ENCODE data around the gene PCSK4.

The PCSK4 gene

DNA sequence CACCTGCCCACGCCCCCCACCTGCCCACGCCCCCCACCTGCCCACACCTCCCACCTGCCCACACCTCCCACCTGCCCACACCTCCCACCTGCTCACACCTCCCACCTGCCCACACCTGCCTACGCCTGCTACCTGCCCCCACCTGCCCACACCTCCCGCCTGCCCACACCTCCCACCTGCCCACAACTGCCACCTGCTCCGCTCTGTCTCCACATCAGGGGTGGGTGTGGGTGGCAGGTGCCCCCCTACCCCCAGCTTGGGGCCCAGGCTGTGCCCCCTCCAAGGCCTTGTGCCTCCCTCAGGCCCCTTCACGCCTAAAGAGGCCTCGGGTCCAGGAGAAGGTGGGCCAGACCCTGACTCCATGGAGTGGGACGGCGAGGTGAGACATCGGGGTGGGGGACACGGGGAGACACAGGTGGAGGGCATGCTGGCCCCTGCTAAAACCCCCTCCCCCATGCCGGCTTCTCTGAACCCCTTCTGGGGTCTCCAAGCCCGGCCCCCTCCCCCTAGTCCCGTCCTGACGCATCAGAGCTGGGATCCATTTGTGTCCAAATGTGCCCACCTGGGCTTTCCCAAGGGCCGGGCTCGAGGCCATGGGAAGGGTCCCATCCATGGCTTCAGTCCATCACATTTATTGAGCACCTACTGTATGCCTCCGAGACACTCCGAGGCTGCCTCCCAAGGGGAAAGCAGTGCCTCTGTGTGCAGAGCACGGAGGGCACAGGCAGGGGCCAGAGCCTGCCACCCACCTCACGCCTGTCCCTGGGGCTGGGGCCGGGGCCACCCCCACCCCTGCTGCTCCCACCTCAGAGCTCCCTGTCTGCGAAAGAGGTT lies 38.7 kb upstream of the PCSK4 start:
- H3K9ac ChIP-seq: no peak overlapping the region

DNA sequence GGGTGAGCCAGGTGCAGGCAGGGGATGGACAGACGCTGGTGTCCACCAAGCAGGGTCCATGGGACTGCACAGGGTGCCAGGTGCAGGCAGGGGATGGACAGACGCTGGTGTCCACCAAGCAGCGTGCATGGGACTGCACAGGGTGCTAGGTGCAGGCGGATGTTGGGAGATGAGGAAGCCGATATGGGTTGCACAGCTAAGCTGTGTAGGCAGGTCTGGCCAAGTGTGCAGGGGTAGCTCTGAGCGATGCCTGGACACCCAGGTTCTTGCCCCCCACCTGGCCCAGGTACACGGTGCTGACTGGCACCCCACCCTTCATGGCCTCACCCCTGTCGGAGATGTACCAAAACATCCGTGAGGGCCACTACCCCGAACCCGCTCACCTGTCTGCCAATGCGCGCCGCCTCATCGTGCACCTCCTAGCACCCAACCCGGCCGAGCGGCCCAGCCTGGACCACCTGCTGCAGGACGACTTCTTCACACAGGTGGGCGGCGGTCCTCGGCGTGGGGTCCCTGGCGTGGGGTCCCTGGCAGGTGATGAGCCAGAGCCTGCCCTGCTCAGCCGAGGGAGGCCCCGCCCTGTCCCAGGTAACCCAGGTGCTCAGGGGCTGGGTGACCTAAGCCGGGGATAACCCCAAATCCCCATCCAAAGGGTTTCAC lies 37.6 kb upstream of the PCSK4 start:
- Histone ChIP-seq H2AFZ (ENCODE audit: low read depth) (no peak overlapping the region), H3K36me3 (ENCODE audit: insufficient read depth) (no peaks in the 10 kb centered on the region), H3K27ac (no peak overlapping the region), H3K4me1 (ENCODE audit: low read depth, poor library complexity, severe bottlenecking) (no peaks in the 10 kb centered on the region), H3K27me3 (ENCODE audit: insufficient read depth, low read depth) (peaks cover 56% of the 10 kb centered on the region), H3K79me2 (ENCODE audit: insufficient read depth, low read depth) (no peaks in the 10 kb centered on the region), H3K4me2 (no peak overlapping the region), H4K20me1 (ENCODE audit: insufficient read depth) (no peaks in the 10 kb centered on the region), H3K4me3 (IDR thresholded peaks at IDR 0.05; ENCODE audit: insufficient read depth, low read depth, low read length) (no peak overlapping the region), H3K9ac (no peak overlapping the region)
- TF ChIP-seq, protein P1, sequence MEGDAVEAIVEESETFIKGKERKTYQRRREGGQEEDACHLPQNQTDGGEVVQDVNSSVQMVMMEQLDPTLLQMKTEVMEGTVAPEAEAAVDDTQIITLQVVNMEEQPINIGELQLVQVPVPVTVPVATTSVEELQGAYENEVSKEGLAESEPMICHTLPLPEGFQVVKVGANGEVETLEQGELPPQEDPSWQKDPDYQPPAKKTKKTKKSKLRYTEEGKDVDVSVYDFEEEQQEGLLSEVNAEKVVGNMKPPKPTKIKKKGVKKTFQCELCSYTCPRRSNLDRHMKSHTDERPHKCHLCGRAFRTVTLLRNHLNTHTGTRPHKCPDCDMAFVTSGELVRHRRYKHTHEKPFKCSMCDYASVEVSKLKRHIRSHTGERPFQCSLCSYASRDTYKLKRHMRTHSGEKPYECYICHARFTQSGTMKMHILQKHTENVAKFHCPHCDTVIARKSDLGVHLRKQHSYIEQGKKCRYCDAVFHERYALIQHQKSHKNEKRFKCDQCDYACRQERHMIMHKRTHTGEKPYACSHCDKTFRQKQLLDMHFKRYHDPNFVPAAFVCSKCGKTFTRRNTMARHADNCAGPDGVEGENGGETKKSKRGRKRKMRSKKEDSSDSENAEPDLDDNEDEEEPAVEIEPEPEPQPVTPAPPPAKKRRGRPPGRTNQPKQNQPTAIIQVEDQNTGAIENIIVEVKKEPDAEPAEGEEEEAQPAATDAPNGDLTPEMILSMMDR (conservative IDR thresholded peaks at IDR 0.05; ENCODE audit: low read depth, low read length): no peak

More for the DNA sequence above, 38.7 kb upstream of the PCSK4 start:
- no peak overlapping the region for H3K4me2 ChIP-seq
- H3K27ac ChIP-seq: no peak overlapping the region
- TF ChIP-seq, protein P1 (conservative IDR thresholded peaks at IDR 0.05; ENCODE audit: low read depth, low read length): no peak
- H3K79me2 ChIP-seq (ENCODE audit: insufficient read depth, low read depth): no peaks in the 10 kb centered on the region
- H2AFZ ChIP-seq (ENCODE audit: low read depth): no peak overlapping the region
- no peaks in the 10 kb centered on the region for H3K36me3 ChIP-seq (ENCODE audit: insufficient read depth)
- peaks cover 58% of the 10 kb centered on the region for H3K27me3 ChIP-seq (ENCODE audit: insufficient read depth, low read depth)
- no peaks in the 10 kb centered on the region for H4K20me1 ChIP-seq (ENCODE audit: insufficient read depth)
- no peaks in the 10 kb centered on the region for H3K4me1 ChIP-seq (ENCODE audit: low read depth, poor library complexity, severe bottlenecking)
- no peak overlapping the region for H3K4me3 ChIP-seq (IDR thresholded peaks at IDR 0.05; ENCODE audit: insufficient read depth, low read depth, low read length)

DNA sequence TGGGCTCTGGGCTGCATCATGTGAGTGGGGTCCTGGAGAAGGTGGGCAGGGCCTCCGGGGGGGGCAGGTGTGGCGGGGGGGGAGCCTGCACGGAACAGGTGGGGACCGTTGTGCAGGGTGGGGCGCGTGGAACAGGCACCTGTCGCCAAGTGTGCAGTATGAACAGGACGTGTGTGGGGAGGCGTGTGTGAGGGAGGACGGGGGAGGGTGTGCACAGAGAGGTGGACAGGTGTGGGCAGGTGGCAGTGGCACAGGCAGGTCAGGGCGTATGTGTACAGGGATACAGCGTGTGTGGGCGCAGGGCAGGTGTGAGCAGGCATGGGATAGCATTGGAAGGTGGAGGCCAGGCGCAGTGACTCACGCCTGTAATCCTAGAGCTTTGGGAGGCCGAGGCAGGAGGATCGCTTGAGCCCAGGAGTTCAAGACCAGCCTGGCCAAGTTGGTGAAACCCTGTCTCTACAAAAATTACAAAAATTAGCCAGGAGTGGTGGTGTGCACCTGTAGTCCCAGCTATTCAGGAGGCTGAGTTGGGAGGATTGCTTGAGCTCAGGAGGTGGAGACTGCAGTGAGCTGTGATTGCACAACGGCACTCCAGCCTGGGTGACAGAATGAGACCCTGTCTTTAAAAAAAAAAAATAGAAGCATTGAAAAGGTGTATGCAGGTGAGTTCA lies 37.0 kb upstream of the PCSK4 start:
- Histone ChIP-seq H3K4me2 (no peak overlapping the region), H3K27me3 (ENCODE audit: insufficient read depth, low read depth) (peaks cover 54% of the 10 kb centered on the region)
- TF ChIP-seq, protein P1 (conservative IDR thresholded peaks at IDR 0.05; ENCODE audit: low read depth, low read length): no peak

DNA sequence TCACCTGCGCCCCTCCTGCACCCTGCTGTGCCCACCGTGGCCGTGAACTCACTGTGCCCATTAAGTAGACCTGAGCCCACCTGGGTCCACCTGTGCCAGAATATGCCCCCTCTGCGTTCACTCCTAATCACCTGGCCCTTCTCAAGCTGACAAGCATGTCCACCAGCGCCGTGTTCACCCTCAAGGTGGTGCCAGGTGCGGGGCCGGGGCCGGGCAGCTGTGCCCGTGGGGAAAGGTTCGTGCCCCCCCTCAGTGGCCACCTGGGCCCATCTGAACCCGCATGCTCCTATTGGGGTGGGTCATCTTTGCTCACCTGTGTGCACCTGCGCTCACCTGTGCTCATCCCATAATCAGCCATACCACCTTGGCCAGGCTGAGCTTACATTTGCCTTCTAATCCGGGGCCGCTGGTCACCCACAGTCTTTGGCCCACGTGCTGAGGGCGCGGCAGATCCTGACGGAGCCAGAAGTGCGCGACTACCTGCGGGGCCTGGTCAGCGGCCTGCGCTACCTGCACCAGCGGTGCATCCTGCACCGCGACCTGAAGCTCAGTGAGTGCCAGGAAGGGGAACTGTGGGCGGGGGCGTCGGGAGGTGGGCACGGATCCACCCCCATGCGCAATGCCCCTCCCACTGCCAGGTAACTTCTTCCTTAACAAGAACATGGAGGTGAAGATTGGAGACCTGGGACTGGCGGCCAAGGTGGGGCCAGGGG lies 36.1 kb upstream of the PCSK4 start:
- TF ChIP-seq, protein P1 (conservative IDR thresholded peaks at IDR 0.05; ENCODE audit: low read depth, low read length): no peak

More for the DNA sequence above, 37.0 kb upstream of the PCSK4 start:
- H3K9ac ChIP-seq: no peak overlapping the region
- no peak overlapping the region for H3K4me3 ChIP-seq (IDR thresholded peaks at IDR 0.05; ENCODE audit: insufficient read depth, low read depth, low read length)
- no peak overlapping the region for H3K27ac ChIP-seq
- H3K36me3 ChIP-seq (ENCODE audit: insufficient read depth): no peaks in the 10 kb centered on the region
- no peaks in the 10 kb centered on the region for H3K79me2 ChIP-seq (ENCODE audit: insufficient read depth, low read depth)
- no peak overlapping the region for H2AFZ ChIP-seq (ENCODE audit: low read depth)
- H4K20me1 ChIP-seq (ENCODE audit: insufficient read depth): no peaks in the 10 kb centered on the region
- no peaks in the 10 kb centered on the region for H3K4me1 ChIP-seq (ENCODE audit: low read depth, poor library complexity, severe bottlenecking)

More for the DNA sequence above, 36.1 kb upstream of the PCSK4 start:
- no peak overlapping the region for H3K4me3 ChIP-seq (IDR thresholded peaks at IDR 0.05; ENCODE audit: insufficient read depth, low read depth, low read length)
- H3K79me2 ChIP-seq (ENCODE audit: insufficient read depth, low read depth): no peaks in the 10 kb centered on the region
- no peak overlapping the region for H2AFZ ChIP-seq (ENCODE audit: low read depth)
- H3K27ac ChIP-seq: no peak overlapping the region
- H3K9ac ChIP-seq: no peak overlapping the region
- H3K27me3 ChIP-seq (ENCODE audit: insufficient read depth, low read depth): peaks cover 52% of the 10 kb centered on the region
- no peaks in the 10 kb centered on the region for H3K36me3 ChIP-seq (ENCODE audit: insufficient read depth)
- H3K4me2 ChIP-seq: no peak overlapping the region
- no peaks in the 10 kb centered on the region for H3K4me1 ChIP-seq (ENCODE audit: low read depth, poor library complexity, severe bottlenecking)
- H4K20me1 ChIP-seq (ENCODE audit: insufficient read depth): no peaks in the 10 kb centered on the region
